Kidney (tissue), 14 donors: ENCODE results near the gene HPDL. TPM values are rescaled to one million over a fixed set of nuclear protein-coding genes. Genes with fewer than 3 reads are reported as not detected.

Experiments used
- DNase-seq, 5 donors: peaks; one replicate each; pipeline ENCODE4 v3.0.0-alpha.2; 2013 to 2020
- FAIRE-seq: peaks from 2 replicates; lab custom pipeline; 2012; peaks lifted over from hg19 to GRCh38; lab: Jason Lieb, UNC
- H3K27ac ChIP-seq, 2 donors: one replicate each; pipeline ENCODE4 v1.7.0; 2013; ENCODE audit warnings: low read depth in 2 of 2, low read length in 2 of 2, inconsistent platforms in 1 of 2
- H3K27me3 ChIP-seq: one replicate; pipeline ENCODE4 v1.7.1; 2013; ENCODE audit warnings: low read length, inconsistent platforms; ENCODE audit not compliant: control insufficient read depth, insufficient read depth
- H3K36me3 ChIP-seq, 3 donors: one replicate each; pipeline versions ENCODE4 v1.7.0 to v1.7.1; 2013; ENCODE audit warnings: low read length in 3 of 3, control low read depth in 1 of 3, inconsistent platforms in 1 of 3; ENCODE audit not compliant: insufficient read depth in 3 of 3, control insufficient read depth in 2 of 3
- H3K4me1 ChIP-seq, 3 donors: one replicate each; pipeline versions ENCODE4 v1.7.0 to v1.7.1; 2013; ENCODE audit warnings: low read length in 3 of 3, inconsistent platforms in 1 of 3, low read depth in 1 of 3; ENCODE audit not compliant: control insufficient read depth in 2 of 3, insufficient read depth in 2 of 3
- H3K4me3 ChIP-seq, 3 donors: one replicate each; pipeline versions ENCODE4 v1.7.0 to v1.8.1; 2013; ENCODE audit warnings: low read length in 3 of 3, control low read depth in 1 of 3, inconsistent platforms in 1 of 3
- H3K9ac ChIP-seq, 3 donors: one replicate each; pipeline versions ENCODE4 v1.7.0 to v1.7.1; 2013; ENCODE audit warnings: low read length in 3 of 3, control low read depth in 1 of 3, inconsistent platforms in 1 of 3
- H3K9me3 ChIP-seq, 3 donors: one replicate each; pipeline versions ENCODE4 v1.7.0 to v1.7.1; 2013; ENCODE audit warnings: low read length in 3 of 3, control low read depth in 1 of 3, inconsistent platforms in 1 of 3; ENCODE audit not compliant: control insufficient read depth in 2 of 3, insufficient read depth in 1 of 3
- intact Hi-C: fragments of 100-400 bp; cut with DNase I; formaldehyde crosslinking; loops from one replicate; pipeline ENCODE4 v1.11.1; 2022
- polyA plus RNA-seq: library from polyadenylated mRNA; stranded (reverse); fragments of 350-450 nt; fragmentation: Illumina TruSeq; extraction: RNeasy Lipid Tissue Mini Kit (QIAGEN cat#74804); gene quantifications from one replicate; pipeline ENCODE4 v1.2.3, GENCODE V29; 2014; ENCODE audit warnings: low read depth, low replicate concordance; ENCODE audit not compliant: insufficient read depth
- total RNA-seq: library from RNA; stranded (reverse); fragmentation: NEBNext Ultra II Directional; extraction: Animal tissue kit (Norgen Biotek cat#: 25700); gene quantifications from one replicate; pipeline ENCODE4 v1.2.1, GENCODE V29; 2021
- TF ChIP-seq, protein P1 (sequence below): IDR thresholded peaks from 3 replicates; pipeline ENCODE4 v1.5.1; 2012; ENCODE audit warnings: mild to moderate bottlenecking, moderate library complexity, borderline replicate concordance; ENCODE audit not compliant: insufficient read depth; ENCODE audit errors: extremely low read depth
- donor health status: control.
- donor health status: control.
- donor health status: control.
- donor health status: control.
- donor health status: control.
- donor health status: DM: yes; HTN: yes; CAD: no.
- donor health status: Normal renal cell carcinoma (clear cell type).

HPDL gene
- total and polyA plus RNA-seq, 2 donors from 2014 or later, result 0.66 TPM; not detected in 1

GRCh38 chr1:45334308-45335245 lies 7.9 kb downstream of the HPDL start:
- Histone ChIP-seq H3K4me3 (no peak overlapping the region), H3K4me1 (peaks cover 0 to 8% (median 0%) of the 10 kb centered on the region in 3 donors), H3K27me3 (no peaks in the 10 kb centered on the region), H3K9ac (no peak overlapping the region), H3K27ac (no peak overlapping the region), H3K9me3 (no peaks in the 10 kb centered on the region), H3K36me3 (peaks cover 2 to 31% (median 11%) of the 10 kb centered on the region in 3 donors)
- intact Hi-C loops, result no loop called here
- TF ChIP-seq, protein P1, sequence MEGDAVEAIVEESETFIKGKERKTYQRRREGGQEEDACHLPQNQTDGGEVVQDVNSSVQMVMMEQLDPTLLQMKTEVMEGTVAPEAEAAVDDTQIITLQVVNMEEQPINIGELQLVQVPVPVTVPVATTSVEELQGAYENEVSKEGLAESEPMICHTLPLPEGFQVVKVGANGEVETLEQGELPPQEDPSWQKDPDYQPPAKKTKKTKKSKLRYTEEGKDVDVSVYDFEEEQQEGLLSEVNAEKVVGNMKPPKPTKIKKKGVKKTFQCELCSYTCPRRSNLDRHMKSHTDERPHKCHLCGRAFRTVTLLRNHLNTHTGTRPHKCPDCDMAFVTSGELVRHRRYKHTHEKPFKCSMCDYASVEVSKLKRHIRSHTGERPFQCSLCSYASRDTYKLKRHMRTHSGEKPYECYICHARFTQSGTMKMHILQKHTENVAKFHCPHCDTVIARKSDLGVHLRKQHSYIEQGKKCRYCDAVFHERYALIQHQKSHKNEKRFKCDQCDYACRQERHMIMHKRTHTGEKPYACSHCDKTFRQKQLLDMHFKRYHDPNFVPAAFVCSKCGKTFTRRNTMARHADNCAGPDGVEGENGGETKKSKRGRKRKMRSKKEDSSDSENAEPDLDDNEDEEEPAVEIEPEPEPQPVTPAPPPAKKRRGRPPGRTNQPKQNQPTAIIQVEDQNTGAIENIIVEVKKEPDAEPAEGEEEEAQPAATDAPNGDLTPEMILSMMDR, result no peak
- FAIRE-seq (no peak), DNase-seq (peak in 1 of 5 donors; percentile 40)

DNA sequence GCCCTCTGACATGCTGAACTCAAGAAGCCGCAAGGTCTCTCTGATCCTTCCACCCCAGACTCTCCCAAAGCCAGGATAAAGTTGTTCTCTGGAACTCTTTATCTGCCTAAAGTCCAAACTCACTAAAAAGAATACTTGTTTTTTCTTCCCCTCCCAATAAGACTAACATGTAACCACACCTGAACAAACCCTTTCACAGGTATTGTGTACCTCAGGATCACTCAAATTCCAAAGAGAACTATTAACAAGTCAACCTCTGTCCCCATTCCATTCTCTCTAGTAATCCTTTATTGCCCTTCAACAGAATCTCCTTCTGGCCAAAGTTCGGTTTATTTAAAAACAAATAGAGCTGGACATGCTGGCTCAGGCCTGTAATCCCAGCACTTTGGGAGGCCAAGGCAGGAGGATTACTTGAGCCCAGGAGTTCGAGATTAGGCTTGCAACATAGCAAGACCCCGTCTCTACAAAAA lies 9.2 kb downstream of the HPDL start:
- intact Hi-C loops, result no loop called here
- no peaks in the 10 kb centered on the region for H3K9me3 ChIP-seq
- TF ChIP-seq, protein P1, result no peak
- H3K4me1 ChIP-seq, result peaks cover 0 to 11% (median 5%) of the 10 kb centered on the region in 3 donors
- peaks cover 2 to 26% (median 11%) of the 10 kb centered on the region in 3 donors for H3K36me3 ChIP-seq
- H3K27ac ChIP-seq, result peak overlapping the region; percentile 14 to 55
- no peak for DNase-seq
- no peak for FAIRE-seq
- peak overlapping the region in 1 of 3 donors; percentile 4 for H3K9ac ChIP-seq
- no peaks in the 10 kb centered on the region for H3K27me3 ChIP-seq
- H3K4me3 ChIP-seq, result peak overlapping the region in 1 of 3 donors; percentile 19

DNA sequence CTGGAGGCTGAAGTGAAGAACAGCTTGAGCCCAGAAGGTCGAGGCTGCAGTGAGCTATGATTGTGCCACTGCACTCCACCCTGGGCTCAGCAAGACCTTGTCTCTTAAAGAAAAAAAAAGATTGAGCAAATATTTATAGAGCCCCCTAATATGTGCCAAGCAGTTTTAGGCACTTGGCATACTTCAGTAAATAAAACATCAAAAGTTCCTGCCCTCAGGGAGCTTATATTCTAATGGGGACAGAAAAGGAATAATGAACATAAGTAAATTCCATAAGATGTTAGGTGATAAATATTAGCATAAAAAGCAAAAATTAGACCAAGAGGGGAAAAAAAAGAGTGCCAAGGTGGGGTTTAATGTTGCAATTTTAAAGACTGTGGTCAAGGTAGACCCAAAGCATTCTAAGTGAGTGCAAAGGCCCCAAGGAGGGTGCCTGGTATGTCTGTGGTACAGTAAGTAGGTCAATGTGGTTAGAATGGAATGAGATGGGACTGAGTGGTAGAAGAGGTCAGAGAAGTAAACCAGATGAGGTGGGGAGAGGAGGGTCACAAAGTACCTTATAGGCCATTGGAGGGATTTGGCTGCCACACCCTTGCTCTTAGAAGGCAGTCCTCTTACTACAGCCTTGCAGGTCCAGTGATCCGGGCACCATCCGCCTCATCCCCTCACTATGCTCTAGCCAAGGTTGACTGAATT lies 11.1 kb downstream of the HPDL start:
- Histone ChIP-seq H3K9ac (no peak overlapping the region), H3K36me3 (peaks cover 1 to 24% (median 11%) of the 10 kb centered on the region in 3 donors), H3K9me3 (no peaks in the 10 kb centered on the region), H3K27ac (no peak overlapping the region), H3K4me3 (no peak overlapping the region), H3K27me3 (no peaks in the 10 kb centered on the region), H3K4me1 (peaks cover 0 to 17% (median 10%) of the 10 kb centered on the region in 3 donors)
- no peak for FAIRE-seq
- TF ChIP-seq, protein P1, result no peak
- no peak for DNase-seq
- intact Hi-C loops, result no loop called here
